Hepatocyte (in vitro differentiated cells): ENCODE results near the gene MLC1. TPM values are rescaled to one million over a fixed set of nuclear protein-coding genes. Genes with fewer than 3 reads are reported as not detected.

Experiments
- DNase-seq: peaks from one replicate; pipeline ENCODE4 v3.0.0-alpha.2; 2016; ENCODE audit warnings: low spot score
- H2AFZ ChIP-seq: fragments of 200-600 bp; sonication (generic); 2 replicates; pipeline ENCODE4 v1.6.0; 2016; ENCODE audit warnings: antibody characterized with exemption, mild to moderate bottlenecking
- H3K27ac ChIP-seq: fragments of 200-600 bp; sonication (generic); 2 replicates; pipeline ENCODE4 v1.5.1; 2016; ENCODE audit warnings: mild to moderate bottlenecking
- H3K27me3 ChIP-seq: fragments of 200-600 bp; sonication (generic); 2 replicates; pipeline ENCODE4 v1.6.1; 2016
- H3K36me3 ChIP-seq: fragments of 200-600 bp; sonication (generic); replicated peaks from 2 replicates; pipeline ENCODE4 v1.5.1; 2016; ENCODE audit warnings: low read depth; ENCODE audit not compliant: insufficient read depth
- H3K4me1 ChIP-seq: fragments of 200-600 bp; sonication (generic); 2 replicates; pipeline ENCODE4 v1.5.1; 2016; ENCODE audit warnings: mild to moderate bottlenecking, moderate library complexity; ENCODE audit not compliant: insufficient read depth
- H3K4me2 ChIP-seq: fragments of 200-600 bp; sonication (generic); 2 replicates; pipeline ENCODE4 v1.6.0; 2016
- H3K4me3 ChIP-seq: fragments of 200-600 bp; sonication (generic); 2 replicates; pipeline ENCODE4 v1.5.1; 2016; ENCODE audit warnings: mild to moderate bottlenecking
- H3K79me2 ChIP-seq: fragments of 200-600 bp; sonication (generic); 2 replicates; pipeline ENCODE4 v1.6.0; 2017; ENCODE audit warnings: mild to moderate bottlenecking
- H3K9me2 ChIP-seq: fragments of 200-600 bp; sonication (generic); replicated peaks from 2 replicates; pipeline ENCODE4 v1.6.0; 2017; ENCODE audit warnings: mild to moderate bottlenecking; ENCODE audit not compliant: insufficient read depth
- H3K9me3 ChIP-seq: fragments of 200-600 bp; sonication (generic); 2 replicates; pipeline ENCODE4 v1.5.1; 2016; ENCODE audit warnings: low read depth, mild to moderate bottlenecking
- H4K20me1 ChIP-seq: fragments of 200-600 bp; sonication (generic); 2 replicates; pipeline ENCODE4 v1.6.0; 2016; ENCODE audit warnings: mild to moderate bottlenecking; ENCODE audit not compliant: insufficient read depth, poor library complexity, severe bottlenecking
- CTCF ChIP-seq: fragments of 200-600 bp; sonication (generic); IDR thresholded peaks from 2 replicates; pipeline ENCODE4 v1.5.1; 2016; ENCODE audit warnings: antibody characterized with exemption, mild to moderate bottlenecking; ENCODE audit not compliant: poor library complexity
- EZH2 ChIP-seq: fragments of 200-600 bp; sonication (generic); IDR thresholded peaks from 2 replicates; pipeline ENCODE4 v1.6.1; 2016; ENCODE audit warnings: antibody characterized with exemption, mild to moderate bottlenecking, borderline replicate concordance
- EZH2phosphoT487 ChIP-seq: fragments of 200-600 bp; sonication (generic); IDR thresholded peaks from one replicate; pipeline ENCODE4 v1.6.1; 2018; ENCODE audit warnings: antibody characterized with exemption, mild to moderate bottlenecking, low read depth, moderate library complexity; ENCODE audit not compliant: unreplicated experiment, severe bottlenecking
- WGBS: methylation state at CpG from one replicate; pipeline ENCODE4 v1.1.6; 2016; ENCODE audit warnings: low lambda C conversion rate; ENCODE audit errors: missing lambda C conversion rate; 5-methylcytosine and 5-hydroxymethylcytosine counted together
- polyA plus RNA-seq: library from polyadenylated mRNA; unstranded; fragments of >200 nt; fragmentation: Nextera tagmentation; extraction: Ambion mirVana; gene quantifications from 2 replicates; pipeline ENCODE4 v1.2.1, GENCODE V29; 2016
- total RNA-seq: library from RNA; depleted of rRNA; stranded (reverse); fragments of >200 nt; gene quantifications from 2 replicates; pipeline ENCODE4 v1.2.3, GENCODE V29; 2014

The MLC1 gene
- total and polyA plus RNA-seq, 2 experiments from 2014 or later = 3.3 to 8.2 TPM

- peaks cover 4% of the 10 kb centered on the region for H3K4me1 ChIP-seq
- H2AFZ ChIP-seq = no peak overlapping the region
- TF ChIP-seq CTCF = peak; percentile 96
- TF ChIP-seq EZH2 = no peak
- TF ChIP-seq EZH2phosphoT487 = no peak
- H3K79me2 ChIP-seq = no peaks in the 10 kb centered on the region
- no peaks in the 10 kb centered on the region for H3K9me3 ChIP-seq
- H3K27me3 ChIP-seq = no peaks in the 10 kb centered on the region
- peak overlapping the region; percentile 74 for H3K4me2 ChIP-seq
- no peaks in the 10 kb centered on the region for H3K36me3 ChIP-seq
- H3K4me3 ChIP-seq = no peak overlapping the region
- H4K20me1 ChIP-seq = no peaks in the 10 kb centered on the region
- no peak overlapping the region for H3K27ac ChIP-seq
- H3K9me2 ChIP-seq = no peaks in the 10 kb centered on the region
- 33% methylated on average over 48 of the region's 52 CpGs for WGBS
- DNase-seq = peak; percentile 88
Measured at GRCh38 chr22:50030297-50031188, 54.7 kb downstream of the MLC1 start.

- H3K4me2 ChIP-seq = no peak overlapping the region
- DNase-seq = peak; percentile 4
- H3K79me2 ChIP-seq = no peaks in the 10 kb centered on the region
- no peak overlapping the region for H2AFZ ChIP-seq
- peaks cover 4% of the 10 kb centered on the region for H3K4me1 ChIP-seq
- no peak overlapping the region for H3K4me3 ChIP-seq
- no peaks in the 10 kb centered on the region for H4K20me1 ChIP-seq
- H3K9me3 ChIP-seq = no peaks in the 10 kb centered on the region
- no peak overlapping the region for H3K27ac ChIP-seq
- no peak for TF ChIP-seq CTCF
- TF ChIP-seq EZH2 = no peak
- no peak for TF ChIP-seq EZH2phosphoT487
- H3K36me3 ChIP-seq = no peaks in the 10 kb centered on the region
- WGBS = 79% methylated on average over 42 of the region's 42 CpGs
- no peaks in the 10 kb centered on the region for H3K9me2 ChIP-seq
- H3K27me3 ChIP-seq = peaks cover 5% of the 10 kb centered on the region
Measured at GRCh38 chr22:50027639-50028537, 57.3 kb downstream of the MLC1 start.

GRCh38 chr22:50025993-50026392 is 59.2 kb downstream of the MLC1 start:
- Histone ChIP-seq H3K9me3 (no peaks in the 10 kb centered on the region), H3K27me3 (peaks cover 5% of the 10 kb centered on the region), H3K79me2 (no peaks in the 10 kb centered on the region), H3K9me2 (no peaks in the 10 kb centered on the region), H3K27ac (no peak overlapping the region), H3K4me2 (no peak overlapping the region), H3K36me3 (no peaks in the 10 kb centered on the region), H3K4me1 (peaks cover 4% of the 10 kb centered on the region), H4K20me1 (no peaks in the 10 kb centered on the region), H2AFZ (no peak overlapping the region), H3K4me3 (no peak overlapping the region)
- WGBS = 88% methylated on average over 13 of the region's 13 CpGs
- TF ChIP-seq EZH2 (no peak), CTCF (no peak), EZH2phosphoT487 (no peak)
- DNase-seq = no peak
